Activated CD8-positive, alpha-beta memory T cell treated with anti-CD3 and anti-CD28 coated beads for 1 hour (primary cell): ENCODE measurements around the gene PCDHB2.
"Not testable (repeated sequence)": the region's sequence is repeated elsewhere in the genome, so short reads cannot be mapped to it uniquely, and the experiment has no call there.

Experiments used
- DNase-seq, 2 donors: peaks; one replicate each; pipeline ENCODE4 v3.0.0-alpha.2; 2020; ENCODE audit warnings: low read depth in 1 of 2; ENCODE audit errors: extremely low read depth in 1 of 2

The PCDHB2 gene

DNA sequence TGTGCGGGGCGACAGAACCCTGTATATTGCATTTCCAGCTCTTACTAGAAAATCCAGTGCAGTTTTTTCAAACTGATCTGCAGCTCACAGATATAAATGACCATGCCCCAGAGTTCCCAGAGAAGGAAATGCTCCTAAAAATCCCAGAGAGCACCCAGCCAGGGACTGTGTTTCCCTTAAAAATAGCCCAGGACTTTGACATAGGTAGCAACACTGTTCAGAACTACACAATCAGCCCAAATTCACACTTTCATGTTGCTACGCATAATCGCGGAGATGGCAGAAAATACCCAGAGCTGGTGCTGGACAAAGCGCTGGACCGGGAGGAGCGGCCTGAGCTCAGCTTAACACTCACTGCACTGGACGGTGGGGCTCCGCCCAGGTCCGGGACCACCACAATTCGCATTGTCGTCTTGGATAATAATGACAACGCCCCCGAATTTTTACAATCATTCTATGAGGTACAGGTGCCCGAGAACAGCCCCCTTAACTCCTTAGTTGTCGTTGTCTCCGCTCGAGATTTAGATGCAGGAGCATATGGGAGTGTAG lies 41.4 kb downstream of the PCDHB2 start:
- DNase-seq = no peak

DNA sequence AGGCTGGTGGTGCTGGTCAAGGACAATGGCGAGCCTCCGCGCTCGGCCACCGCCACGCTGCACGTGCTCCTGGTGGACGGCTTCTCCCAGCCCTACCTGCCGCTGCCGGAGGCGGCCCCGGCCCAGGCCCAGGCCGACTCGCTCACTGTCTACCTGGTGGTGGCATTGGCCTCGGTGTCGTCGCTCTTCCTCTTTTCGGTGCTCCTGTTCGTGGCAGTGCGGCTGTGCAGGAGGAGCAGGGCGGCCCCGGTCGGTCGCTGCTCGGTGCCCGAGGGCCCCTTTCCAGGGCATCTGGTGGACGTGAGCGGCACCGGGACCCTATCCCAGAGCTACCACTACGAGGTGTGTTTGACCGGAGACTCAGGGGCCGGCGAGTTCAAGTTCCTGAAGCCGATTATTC lies 42.9 kb downstream of the PCDHB2 start:
- DNase-seq = not testable (repeated sequence)
